Left forelimb (tissue), 1 donor: ENCODE data around the gene SPTBN1.
A peak's percentile ranks its signal among the peaks of the same experiment; 100 is the strongest.

ENCODE experiments used
- DNase-seq: peaks from one replicate; pipeline ENCODE4 v3.0.0-alpha.2; 2018; ENCODE audit warnings: low spot score

SPTBN1 gene

DNA sequence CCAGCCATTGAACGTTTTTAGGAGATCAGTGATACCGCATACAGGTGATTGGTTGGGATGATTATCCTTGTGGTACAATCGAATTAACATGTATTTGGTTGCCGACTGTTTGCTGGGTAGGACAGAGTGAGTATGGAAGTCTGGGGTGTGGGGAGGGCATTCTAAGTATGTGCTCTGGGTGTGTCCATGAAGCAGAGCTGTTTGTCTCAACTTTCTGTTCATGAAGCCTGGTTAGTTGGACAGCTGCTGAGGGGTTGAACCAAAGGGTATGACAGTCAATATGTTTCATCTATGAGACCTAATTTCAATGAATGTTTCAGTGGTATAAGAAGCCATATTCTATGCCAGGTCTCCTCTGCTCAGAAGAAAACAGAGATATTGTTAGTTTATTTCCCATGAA is 21.9 kb upstream of the SPTBN1 start:
- no peak for DNase-seq

DNA sequence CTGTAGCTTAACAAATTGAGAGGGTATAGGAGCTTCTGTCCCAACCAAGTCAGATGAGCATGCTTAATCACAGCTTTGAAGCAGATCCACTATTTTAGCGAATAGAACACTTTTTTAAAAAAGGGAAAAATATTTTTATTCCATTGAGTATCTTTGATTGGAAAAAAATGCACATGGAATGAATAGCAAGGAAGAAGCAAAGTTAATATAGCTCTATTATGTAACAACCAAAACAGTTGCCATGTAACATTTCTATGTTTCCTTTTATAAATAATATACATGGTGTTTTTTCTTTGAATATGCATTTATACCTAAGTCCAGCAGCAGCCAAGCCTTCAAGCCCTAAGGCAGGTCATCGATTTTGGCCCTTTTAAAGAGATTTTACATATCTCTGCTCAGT is 21.4 kb upstream of the SPTBN1 start:
- DNase-seq, result no peak

DNA sequence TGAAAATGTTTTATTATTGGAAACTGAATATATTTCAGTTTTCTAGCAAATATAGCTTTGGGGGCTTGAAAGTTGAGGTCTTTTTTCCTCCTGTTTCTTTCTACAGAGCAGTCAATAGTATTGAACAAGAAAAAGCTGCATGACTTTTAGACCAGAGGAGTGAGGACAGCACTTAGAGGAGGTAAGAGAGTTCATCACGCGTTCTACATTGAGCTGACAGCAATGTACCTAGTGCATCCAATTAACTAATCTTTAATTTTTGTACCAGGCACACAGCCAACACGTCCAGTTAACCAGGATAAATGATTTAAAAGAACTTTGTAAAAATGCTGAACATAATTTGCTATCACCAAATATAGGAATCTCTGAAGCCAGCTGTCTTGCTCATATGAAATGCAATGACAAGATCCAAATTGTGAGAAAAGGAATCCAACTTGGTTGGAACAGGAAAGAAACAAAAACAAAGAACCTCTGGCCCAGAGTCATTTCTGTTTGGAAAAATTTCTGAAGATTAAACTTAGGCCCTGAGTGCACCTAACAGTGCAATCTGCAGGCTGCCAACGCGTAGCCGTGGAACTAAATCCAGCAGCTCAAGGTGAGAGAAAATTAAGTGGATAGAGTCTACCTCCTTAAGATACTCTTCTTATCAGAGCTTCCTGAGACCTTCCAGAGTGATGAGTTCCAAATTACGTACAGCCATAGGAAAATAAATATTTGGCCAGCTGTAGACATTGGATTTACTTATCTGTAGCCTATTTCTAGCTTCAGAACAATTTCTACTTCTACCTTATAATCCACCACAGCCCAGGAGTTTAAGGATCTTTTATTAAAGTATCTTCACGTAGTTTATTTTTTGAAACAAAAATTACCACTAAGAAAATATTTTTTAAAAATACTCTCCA is 20.6 kb upstream of the SPTBN1 start:
- no peak for DNase-seq

DNA sequence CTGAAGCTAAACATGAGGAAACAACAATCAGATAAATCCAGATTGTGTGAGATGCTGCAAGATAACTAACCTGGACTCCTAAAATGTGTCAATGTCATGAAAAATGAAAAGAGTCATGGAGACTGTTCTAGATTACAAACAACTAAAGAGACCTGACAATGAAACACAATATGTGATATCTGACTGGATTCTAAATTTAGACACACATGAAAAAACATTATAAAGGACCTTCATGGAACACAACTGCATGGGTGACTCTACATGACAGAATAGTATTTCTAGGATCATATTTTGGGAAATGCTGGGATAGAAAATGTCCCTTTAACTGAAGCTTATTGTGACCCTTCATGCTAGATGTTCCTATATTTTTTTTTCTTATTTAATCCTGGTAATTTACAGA is 18.5 kb upstream of the SPTBN1 start:
- no peak for DNase-seq

DNA sequence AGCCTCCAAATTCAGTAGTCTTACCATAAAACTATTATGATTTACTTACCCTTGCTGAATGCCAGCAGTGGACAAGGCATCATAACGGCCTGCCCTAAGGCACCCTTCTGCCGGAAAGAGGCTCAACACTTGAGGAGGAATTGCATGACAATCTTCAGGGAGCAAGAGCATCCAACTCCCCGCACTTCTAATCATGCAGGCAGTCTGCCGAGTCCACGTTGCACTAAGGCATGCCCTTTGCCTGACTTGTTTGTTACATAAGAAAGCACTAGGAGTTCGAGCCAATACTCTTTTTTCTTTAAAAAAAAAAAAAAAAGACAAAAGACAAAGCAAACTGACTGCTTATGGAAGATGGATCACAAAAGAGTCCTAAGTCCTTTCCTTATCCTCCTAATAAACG is 17.9 kb upstream of the SPTBN1 start:
- DNase-seq, result no peak

DNA sequence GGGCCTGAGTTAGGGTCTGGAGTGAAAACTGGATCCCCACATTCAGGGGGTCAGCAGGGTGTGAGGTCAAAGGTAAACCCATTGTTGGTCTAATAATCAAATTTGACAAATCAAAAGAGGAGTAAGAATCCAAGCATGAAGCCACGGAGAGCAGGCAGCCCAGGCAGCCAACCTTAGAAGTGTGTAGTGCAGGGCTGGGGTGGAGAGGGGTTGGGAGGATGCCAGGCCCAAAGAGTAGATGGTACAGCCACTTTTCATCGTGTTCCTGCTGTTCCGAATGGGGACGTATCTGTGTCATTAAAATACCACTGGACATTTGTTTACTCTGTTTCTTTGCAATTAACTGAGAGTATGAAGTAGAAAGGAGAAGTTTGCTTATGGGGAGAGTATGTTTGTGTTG is 16.5 kb upstream of the SPTBN1 start:
- no peak for DNase-seq

DNA sequence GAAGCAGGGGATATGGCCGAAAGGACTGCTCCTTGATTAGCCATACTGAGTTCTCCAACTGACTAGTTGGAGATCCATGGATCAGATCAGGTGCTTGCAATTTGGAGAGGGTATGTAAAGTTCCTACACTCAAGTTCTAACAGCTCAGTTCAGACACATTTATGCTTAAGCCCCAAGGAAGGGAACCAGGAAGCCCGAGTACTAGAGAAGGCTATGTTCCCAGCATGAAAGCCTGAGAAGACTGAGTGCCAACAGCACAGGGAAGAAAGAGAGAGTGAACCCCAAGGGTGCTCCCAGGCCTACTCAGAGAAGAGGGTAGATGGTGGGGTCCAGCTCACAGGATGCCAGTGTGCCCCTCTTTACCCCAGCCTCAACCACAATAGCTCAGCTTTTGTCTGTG is 16.1 kb upstream of the SPTBN1 start:
- no peak for DNase-seq

DNA sequence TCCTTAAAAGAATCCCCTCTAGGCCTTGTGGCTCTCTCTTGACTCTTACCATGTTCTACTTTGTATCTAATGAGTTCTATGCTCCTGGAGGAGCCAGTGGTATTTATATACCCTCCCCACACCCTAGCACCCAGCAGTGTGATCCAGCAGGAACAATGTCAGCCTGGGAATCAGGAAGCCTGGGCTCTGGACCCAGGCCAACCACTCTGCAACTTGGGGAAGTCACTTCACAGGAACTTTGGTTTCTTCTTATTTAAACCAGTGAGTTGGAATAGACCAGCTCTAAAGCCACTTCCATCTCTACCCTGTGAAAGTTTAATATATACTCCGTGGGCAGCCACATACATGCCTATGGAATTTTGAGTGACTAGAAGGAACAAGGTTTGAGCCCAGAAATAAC is 11.6 kb upstream of the SPTBN1 start:
- no peak for DNase-seq

DNA sequence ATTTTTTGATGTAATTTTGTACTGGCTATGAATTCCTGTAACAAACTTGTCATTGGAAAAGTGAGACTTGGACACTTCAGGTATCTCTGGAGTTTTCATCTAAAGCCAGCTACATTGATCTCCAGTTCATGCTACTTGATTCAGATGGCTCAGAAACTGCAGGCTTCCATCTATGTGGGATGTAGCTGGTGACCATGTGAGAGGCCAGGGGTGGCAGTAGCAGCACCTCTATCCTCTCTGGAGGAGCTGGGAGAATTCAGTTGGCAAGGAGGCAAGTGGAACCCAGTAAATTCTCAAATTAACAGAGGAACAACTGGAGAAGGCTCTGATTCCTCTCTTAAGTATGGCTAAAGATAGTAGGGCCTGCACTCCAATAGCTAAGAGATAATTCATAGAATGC is 10.0 kb upstream of the SPTBN1 start:
- no peak for DNase-seq

DNA sequence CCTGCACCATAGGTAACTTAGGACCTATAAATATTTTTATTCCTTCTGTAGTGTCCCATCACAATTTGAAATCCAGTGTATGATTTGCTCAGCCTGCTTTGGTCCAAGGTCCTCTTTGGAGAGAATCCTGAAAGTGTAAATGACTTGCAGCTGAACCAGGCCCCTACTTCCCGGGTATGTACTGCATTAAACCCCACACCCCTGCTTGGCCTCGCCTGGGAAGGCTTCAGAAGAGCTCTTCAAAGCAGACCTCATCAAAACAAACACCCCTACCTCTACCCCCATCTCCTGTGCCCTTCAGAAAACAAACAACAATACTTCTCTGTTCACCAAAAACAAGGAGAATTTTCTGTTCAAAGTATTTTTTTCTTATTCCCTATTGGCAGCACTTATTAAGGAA is 9.5 kb upstream of the SPTBN1 start:
- DNase-seq, result no peak

DNA sequence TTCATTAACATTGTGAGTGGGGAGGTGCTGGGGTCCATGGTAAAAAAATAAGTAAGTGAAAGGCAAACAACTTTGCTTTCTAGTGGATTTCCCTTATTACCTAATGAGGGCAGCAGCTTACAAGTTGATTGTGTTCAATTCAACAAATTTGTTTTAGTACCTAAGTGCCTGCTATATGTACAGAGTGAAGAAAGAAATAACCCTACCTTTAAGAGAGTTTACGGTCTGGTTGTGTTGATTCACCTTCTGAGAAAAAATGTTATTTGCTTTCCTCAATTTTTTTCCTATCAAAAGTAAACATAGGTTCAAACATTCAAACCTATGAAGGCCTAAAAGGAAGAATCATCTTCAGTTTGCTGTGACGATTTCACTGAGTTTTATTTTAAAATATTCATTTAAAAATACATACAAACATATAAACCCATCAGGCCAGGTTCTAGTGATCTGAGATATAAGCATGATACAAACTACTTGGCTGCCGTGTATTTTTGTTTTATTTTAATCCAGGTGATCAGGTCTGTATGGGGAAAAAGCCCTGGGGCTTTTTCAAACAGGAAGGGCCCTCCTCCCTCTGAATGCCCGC is 1.5 kb upstream of the SPTBN1 start:
- no peak for DNase-seq

DNA sequence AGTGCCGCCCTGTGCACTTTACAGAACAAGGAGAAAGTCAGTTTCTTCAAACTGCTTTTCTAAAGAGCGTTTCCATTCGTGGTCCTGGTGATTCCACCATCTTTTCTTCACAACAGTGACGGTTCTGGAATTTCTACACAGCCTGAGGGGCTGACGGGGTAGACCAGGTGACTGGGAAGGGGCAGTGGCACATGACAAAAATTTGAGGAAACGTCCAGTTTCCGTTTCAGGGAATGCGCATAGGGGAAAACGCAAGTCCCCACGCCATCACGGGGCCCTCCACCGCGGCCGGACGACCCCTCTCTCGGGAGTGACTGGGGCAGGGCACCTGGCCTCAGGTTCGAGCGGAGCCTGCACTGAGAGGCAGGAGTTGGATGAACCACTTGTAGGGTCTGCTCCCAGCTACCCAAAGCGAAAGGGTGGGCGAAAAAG is 980 bp upstream of the SPTBN1 start:
- peak; percentile 71 for DNase-seq

DNA sequence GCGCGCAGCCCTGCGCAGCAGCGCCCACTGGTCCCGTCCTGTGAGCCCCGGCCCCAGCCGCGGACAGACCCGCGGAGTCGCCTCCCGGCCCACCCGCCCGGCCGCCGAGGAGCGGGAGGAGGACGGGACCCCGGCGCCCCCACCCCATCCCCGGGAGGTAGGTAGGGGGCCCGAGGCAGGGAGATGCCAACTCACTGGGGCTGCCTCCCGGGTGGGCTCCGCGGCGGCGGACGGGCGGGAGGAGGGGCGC is 160 bp downstream of the SPTBN1 start:
- no peak for DNase-seq

DNA sequence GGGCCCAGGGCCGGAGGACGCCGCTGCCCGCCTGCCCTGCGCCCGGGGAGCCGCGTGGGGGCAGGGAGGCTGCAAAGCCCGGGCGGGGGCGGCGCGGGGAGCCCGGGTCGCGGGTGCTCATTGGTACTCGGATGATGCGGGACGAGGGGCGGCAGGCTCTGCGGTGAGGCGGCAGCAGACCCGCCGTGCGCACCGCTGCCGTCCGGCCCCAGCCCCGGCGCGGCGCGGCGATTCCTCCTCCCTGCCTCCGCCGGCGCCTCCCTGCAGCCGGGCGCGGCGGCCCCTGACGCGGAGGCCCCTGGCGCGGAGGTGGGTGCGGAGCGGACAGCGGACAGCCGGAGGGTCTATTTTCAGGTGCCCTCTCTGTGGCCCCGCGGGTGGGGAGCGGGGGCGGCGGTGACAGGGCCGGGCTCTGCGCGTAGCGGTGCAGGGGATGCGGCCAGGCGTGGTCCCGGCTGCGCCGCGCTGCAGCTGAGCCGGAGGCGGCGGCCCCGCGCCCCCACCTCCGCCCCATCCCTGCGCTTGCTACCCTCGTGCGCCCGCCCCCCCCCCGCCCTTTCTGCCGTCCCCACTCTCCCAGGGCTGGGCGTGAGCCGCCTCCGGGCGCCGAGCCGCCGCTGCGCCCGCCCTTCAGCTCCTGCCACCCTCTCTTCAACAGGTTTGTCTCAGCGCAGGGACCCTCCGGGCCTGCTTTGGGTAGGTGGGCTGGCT is 640 bp downstream of the SPTBN1 start:
- DNase-seq, result peak; percentile 81

DNA sequence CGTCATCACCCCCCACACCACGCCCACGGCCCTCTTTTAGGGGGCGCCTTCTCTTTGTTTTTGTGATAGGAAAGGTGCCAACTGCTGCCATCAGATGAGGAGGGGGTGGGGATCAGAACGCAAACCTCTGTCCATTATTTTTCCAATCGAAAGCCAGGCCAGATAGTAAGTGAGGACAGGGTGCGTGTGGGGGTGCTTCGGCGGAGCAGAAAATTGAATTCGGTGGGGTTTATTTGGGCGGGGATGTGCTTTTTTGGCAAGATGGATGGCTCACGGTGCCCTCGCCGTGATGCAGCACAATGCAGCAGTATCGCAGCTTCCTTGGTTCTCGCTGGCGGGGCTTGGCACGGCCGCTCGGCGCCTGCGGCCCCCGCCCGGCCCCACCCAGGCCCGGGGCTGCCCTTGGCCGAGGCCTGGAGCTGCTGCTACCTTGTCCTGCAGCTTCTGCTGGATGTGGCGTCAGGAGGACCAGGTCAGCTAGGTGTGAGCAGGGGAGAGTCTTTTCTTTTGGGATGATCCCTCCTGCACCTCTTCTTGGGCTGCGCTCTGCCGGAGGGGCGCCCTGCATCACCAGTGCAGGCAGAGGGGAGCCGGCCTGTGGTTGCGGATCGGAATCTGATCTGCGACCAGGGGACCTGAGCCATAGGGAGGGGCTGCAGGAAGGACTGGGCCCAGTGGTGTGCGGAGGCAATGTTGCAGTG is 1.3 kb downstream of the SPTBN1 start:
- DNase-seq, result peak; percentile 73

DNA sequence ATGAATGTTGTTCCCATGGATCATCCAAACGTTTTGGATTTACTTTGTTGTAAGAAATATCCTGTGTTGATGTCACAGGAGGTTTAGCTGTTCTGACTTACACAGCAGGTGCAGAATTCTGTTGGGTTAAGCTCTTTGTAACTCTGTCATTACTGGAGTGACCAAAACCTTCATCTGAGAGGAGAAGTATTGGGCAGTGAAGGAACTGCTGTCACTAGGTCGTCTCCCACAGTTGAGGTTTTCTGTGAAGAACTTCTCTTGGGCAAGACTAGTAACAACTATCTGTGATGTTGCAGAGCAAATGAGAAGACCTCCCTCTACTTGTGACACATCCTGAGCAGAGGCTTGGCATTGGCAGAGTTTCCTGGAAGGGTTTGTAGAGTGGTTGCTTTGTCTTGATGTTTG is 2.9 kb downstream of the SPTBN1 start:
- no peak for DNase-seq

DNA sequence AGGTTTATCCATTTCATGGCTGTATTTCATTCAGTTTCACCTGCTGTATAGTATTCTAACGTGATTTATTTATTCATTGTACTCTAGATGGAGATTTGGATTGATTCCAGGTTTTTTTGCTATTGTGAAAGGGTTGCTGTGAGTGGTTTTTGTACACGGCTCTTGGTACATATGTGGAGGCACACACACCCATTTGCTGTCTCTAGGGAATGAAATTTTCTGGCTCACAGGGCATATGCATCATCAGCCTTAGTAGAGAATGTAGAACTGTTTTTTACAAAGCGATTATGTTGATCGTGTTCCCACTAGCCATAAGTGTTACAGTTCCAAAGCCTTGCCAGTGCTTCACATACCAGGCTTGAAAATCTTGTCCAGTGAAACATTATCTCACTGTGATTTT is 5.1 kb downstream of the SPTBN1 start:
- no peak for DNase-seq

DNA sequence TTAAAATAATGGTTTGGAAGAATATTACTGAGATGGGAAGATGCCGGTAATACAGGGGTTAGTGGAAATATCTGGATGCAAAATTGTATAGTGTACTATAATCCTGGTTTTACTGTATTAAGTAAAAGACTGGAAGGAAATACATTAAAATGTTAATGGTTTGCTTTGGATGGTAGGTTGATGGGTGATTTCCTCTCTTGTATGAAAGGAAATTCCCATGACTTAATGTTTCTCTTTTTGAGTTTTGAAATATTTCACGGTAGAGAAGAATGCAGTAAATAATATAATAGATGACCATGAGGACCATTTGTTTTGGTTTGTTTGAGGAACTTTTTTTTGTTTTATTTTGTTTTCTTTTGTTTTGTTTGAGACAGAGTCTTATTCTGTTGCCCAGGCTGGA is 8.2 kb downstream of the SPTBN1 start:
- DNase-seq, result no peak

DNA sequence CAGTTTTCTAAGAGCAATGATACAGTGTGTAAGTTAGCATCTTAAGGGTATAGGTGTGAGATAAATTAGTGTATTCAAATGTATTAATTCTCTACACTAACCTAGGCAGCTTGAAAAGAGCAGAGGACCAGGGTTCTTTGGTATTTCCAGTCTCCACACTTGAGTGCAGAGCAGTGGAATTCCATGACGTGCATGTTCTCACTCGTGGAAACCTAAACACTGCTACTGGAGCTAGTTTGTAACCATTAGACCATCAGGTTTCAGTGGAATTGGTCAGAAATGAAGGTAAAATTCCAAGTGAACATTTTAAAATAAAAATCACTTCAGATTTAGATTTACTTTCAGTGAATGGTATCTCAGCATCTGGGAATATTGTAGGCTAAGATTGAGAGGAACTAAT is 9.0 kb downstream of the SPTBN1 start:
- no peak for DNase-seq

DNA sequence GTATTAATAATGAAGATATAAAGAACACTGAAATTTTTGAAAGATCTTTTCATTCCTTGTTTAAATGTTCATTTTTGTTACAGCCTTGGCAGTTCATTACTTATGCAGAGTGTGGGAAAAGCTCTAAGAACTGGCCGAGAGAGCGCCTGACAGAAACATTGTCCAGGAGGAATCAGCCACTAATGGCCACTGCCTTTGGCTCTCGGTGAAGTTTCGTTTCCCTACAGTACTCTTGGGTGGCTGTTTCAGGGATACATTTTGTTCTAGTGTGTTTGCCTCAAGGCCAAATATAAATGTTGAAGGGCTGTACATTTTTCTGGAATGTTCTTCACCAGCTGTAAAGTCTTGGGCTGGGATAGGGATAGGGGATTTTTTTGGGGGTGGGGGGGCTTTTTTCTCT is 10.7 kb downstream of the SPTBN1 start:
- no peak for DNase-seq

DNA sequence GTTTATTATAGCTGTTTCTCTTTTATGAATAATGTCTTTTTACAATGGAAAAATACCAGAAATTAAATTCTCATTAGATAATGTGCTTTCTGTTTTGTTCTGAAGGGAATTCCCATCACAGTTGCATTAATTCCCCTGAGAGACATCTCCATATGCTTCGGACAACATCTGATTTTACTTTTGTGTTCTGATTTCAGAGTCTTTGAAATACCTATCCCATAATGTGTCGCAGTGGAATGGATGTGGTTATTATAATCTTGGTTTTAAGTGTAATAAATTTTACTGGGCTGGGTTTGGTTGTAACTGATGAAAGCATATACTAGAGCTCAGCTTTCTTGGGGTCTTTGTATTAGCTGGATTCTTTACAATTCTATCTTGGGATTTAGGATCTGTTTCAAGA is 12.5 kb downstream of the SPTBN1 start:
- DNase-seq, result no peak

DNA sequence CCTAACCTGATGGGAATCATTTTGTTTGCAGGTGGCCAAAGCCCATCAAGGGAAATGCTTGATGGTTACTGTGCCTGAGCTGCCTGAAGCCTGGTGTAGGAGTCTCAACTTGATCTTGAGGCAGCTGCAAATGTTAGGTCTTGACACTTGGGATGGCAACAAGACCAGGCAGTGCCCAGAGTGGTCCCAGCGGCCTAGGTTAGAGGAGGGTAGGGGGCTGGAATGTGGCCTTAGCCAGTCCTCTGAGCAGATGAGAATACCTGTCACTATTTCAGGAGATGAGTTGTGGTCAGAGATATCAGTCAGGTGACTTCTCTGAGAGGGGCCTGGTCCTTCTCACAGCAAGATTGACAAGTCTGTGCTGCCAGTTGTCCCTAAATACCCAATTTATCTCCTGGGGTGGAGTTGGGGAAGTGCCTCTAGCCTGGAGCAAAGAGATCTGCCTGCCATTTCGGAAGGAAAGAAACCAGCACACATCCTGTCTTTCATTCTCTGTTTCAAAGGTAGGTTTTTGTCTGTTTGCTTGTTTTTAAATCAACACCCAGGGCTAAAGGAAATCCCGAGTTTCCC is 13.4 kb downstream of the SPTBN1 start:
- no peak for DNase-seq
